Loucy (cell line): ENCODE data around the gene ADISSP.

ENCODE experiments used
- H2AFZ ChIP-seq: fragments of 200-600 bp; sonication (generic); 2 replicates; pipeline ENCODE4 v1.6.0; 2016; ENCODE audit warnings: antibody characterized with exemption, mild to moderate bottlenecking, low read length, moderate library complexity
- H3F3A ChIP-seq: fragments of 200-600 bp; 2 replicates; pipeline ENCODE4 v1.6.0; 2016; ENCODE audit warnings: antibody characterized with exemption, low read depth, mild to moderate bottlenecking
- H3K27me3 ChIP-seq: fragments of 200-600 bp; sonication (generic); 2 replicates; pipeline ENCODE4 v1.6.1; 2014; ENCODE audit warnings: low read length, mild to moderate bottlenecking; ENCODE audit not compliant: insufficient read depth, poor library complexity, severe bottlenecking
- H3K36me3 ChIP-seq: fragments of 200-600 bp; sonication (generic); 2 replicates; pipeline ENCODE4 v1.6.1; 2016; ENCODE audit warnings: low read length; ENCODE audit not compliant: insufficient read depth
- H3K4me1 ChIP-seq: fragments of 200-600 bp; sonication (generic); 2 replicates; pipeline ENCODE4 v1.5.1; 2014; ENCODE audit warnings: low read length, mild to moderate bottlenecking; ENCODE audit not compliant: insufficient read depth, poor library complexity, severe bottlenecking
- H3K4me2 ChIP-seq: fragments of 200-600 bp; sonication (generic); 2 replicates; pipeline ENCODE4 v1.6.0; 2014; ENCODE audit warnings: antibody characterized with exemption, low read length, low read depth, mild to moderate bottlenecking; ENCODE audit not compliant: poor library complexity, severe bottlenecking
- H3K4me3 ChIP-seq: fragments of 200-600 bp; sonication (generic); 2 replicates; pipeline ENCODE4 v1.5.1; 2014; ENCODE audit warnings: low read length, mild to moderate bottlenecking, mixed read lengths; ENCODE audit not compliant: poor library complexity, severe bottlenecking
- H3K79me2 ChIP-seq: fragments of 200-600 bp; sonication (generic); 2 replicates; pipeline ENCODE4 v1.6.1; 2014; ENCODE audit warnings: low read length; ENCODE audit not compliant: insufficient read depth
- H3K9ac ChIP-seq: fragments of 200-600 bp; sonication (generic); 2 replicates; pipeline ENCODE4 v1.6.0; 2014; ENCODE audit warnings: mild to moderate bottlenecking, low read depth, low read length, moderate library complexity; ENCODE audit not compliant: poor library complexity, severe bottlenecking
- H3K9me2 ChIP-seq: fragments of 200-600 bp; sonication (generic); replicated peaks from 2 replicates; pipeline ENCODE4 v1.6.1; 2016; ENCODE audit warnings: low read depth, low read length, mixed read lengths
- H3K9me3 ChIP-seq: fragments of 200-600 bp; sonication (generic); 2 replicates; pipeline ENCODE4 v1.6.1; 2014; ENCODE audit warnings: mild to moderate bottlenecking, antibody characterized with exemption, low read length, low read depth; ENCODE audit not compliant: insufficient read depth
- H4K20me1 ChIP-seq: fragments of 200-600 bp; sonication (generic); 2 replicates; pipeline ENCODE4 v1.6.0; 2014; ENCODE audit warnings: antibody characterized with exemption, low read length, mild to moderate bottlenecking; ENCODE audit not compliant: insufficient read depth, poor library complexity, severe bottlenecking
- CTCF ChIP-seq: fragments of 200-600 bp; sonication (generic); conservative IDR thresholded peaks from 2 replicates; pipeline ENCODE4 v1.5.1; 2014; ENCODE audit warnings: mild to moderate bottlenecking, antibody characterized with exemption, low read length
- EZH2phosphoT487 ChIP-seq: fragments of 200-600 bp; IDR thresholded peaks from 2 replicates; pipeline ENCODE4 v1.6.1; 2018; ENCODE audit warnings: antibody characterized with exemption, mild to moderate bottlenecking, moderate library complexity, borderline replicate concordance

Gene ADISSP

GRCh38 chr20:3813848-3814581 lies 46.5 kb upstream of the ADISSP start:
- Histone ChIP-seq H2AFZ (no peak overlapping the region), H3K9me2 (no peaks in the 10 kb centered on the region), H3K4me2 (no peak overlapping the region), H3K4me3 (no peak overlapping the region), H3K9ac (no peak overlapping the region), H3K79me2 (no peaks in the 10 kb centered on the region), H4K20me1 (no peaks in the 10 kb centered on the region), H3K36me3 (no peaks in the 10 kb centered on the region), H3K9me3 (no peaks in the 10 kb centered on the region), H3F3A (no peaks in the 10 kb centered on the region), H3K4me1 (peaks cover 52% of the 10 kb centered on the region), H3K27me3 (no peaks in the 10 kb centered on the region)
- TF ChIP-seq CTCF (no peak), EZH2phosphoT487 (no peak)

- Histone ChIP-seq H3K79me2 (no peaks in the 10 kb centered on the region), H3K9ac (no peak overlapping the region), H3K27me3 (no peaks in the 10 kb centered on the region), H3F3A (no peaks in the 10 kb centered on the region), H3K9me3 (no peaks in the 10 kb centered on the region), H2AFZ (no peak overlapping the region), H3K9me2 (no peaks in the 10 kb centered on the region), H4K20me1 (no peaks in the 10 kb centered on the region), H3K4me3 (no peak overlapping the region), H3K4me2 (no peak overlapping the region), H3K36me3 (no peaks in the 10 kb centered on the region), H3K4me1 (peaks cover 44% of the 10 kb centered on the region)
- no peak for TF ChIP-seq CTCF
- TF ChIP-seq EZH2phosphoT487 = no peak
Observed at GRCh38 chr20:3812975-3813847, 45.7 kb upstream of the ADISSP start.

GRCh38 chr20:3812259-3812681 lies 44.7 kb upstream of the ADISSP start:
- peak overlapping the region; percentile 85; the same call in 1 of the 2 replicates for H2AFZ ChIP-seq
- H4K20me1 ChIP-seq = no peaks in the 10 kb centered on the region
- H3K36me3 ChIP-seq = no peaks in the 10 kb centered on the region
- H3K9me2 ChIP-seq = no peaks in the 10 kb centered on the region
- peak overlapping the region; percentile 67 for H3K9ac ChIP-seq
- H3K4me2 ChIP-seq = peak overlapping the region; percentile 58
- no peaks in the 10 kb centered on the region for H3K9me3 ChIP-seq
- H3K79me2 ChIP-seq = no peaks in the 10 kb centered on the region
- TF ChIP-seq CTCF = no peak
- no peak for TF ChIP-seq EZH2phosphoT487
- H3F3A ChIP-seq = no peaks in the 10 kb centered on the region
- H3K4me1 ChIP-seq = peaks cover 41% of the 10 kb centered on the region
- no peaks in the 10 kb centered on the region for H3K27me3 ChIP-seq
- H3K4me3 ChIP-seq = peak overlapping the region; percentile 28
